ENCODE data around the gene CSNK1A1L.

DNA sequence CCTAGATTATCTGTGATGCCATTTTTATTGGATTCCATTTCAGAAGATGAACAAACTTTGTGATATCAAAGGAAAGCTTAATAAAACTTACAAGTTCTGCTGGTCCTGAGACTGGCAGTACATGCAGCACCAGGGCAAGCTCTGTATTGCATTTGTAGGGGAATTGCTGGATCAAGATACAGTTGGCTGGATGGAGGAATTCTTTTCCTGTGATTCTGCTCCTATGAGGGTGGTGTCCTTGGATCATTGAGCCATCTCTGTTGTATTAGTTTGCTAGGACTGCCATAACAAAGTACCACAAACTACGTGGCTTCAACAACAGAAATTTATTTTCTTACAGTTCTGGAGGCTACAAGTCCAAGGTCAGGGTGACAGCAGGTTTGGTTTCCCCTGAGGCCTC lies 33.9 kb upstream of the CSNK1A1L start:
- TF ChIP-seq, protein P1, sequence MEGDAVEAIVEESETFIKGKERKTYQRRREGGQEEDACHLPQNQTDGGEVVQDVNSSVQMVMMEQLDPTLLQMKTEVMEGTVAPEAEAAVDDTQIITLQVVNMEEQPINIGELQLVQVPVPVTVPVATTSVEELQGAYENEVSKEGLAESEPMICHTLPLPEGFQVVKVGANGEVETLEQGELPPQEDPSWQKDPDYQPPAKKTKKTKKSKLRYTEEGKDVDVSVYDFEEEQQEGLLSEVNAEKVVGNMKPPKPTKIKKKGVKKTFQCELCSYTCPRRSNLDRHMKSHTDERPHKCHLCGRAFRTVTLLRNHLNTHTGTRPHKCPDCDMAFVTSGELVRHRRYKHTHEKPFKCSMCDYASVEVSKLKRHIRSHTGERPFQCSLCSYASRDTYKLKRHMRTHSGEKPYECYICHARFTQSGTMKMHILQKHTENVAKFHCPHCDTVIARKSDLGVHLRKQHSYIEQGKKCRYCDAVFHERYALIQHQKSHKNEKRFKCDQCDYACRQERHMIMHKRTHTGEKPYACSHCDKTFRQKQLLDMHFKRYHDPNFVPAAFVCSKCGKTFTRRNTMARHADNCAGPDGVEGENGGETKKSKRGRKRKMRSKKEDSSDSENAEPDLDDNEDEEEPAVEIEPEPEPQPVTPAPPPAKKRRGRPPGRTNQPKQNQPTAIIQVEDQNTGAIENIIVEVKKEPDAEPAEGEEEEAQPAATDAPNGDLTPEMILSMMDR (IDR thresholded peaks at IDR 0.05), result no peak
- no peak for TF ChIP-seq POLR2A (IDR thresholded peaks at IDR 0.05)

Measured in thyroid gland (tissue), 4 donors.